GM19025 (cell line): ENCODE measurements around the gene NBPF6.
"Not testable (repeated sequence)": the region's sequence is repeated elsewhere in the genome, so short reads cannot be mapped to it uniquely, and the experiment has no call there.

Experiments used
- ATAC-seq: cut with Tn5 transposase; IDR thresholded peaks from one replicate; pipeline ENCODE4 v1.9.1; 2021; ENCODE audit warnings: mild to moderate bottlenecking, low read depth, moderate library complexity; ENCODE audit not compliant: unreplicated experiment

The NBPF6 gene

GRCh38 chr1:108495008-108495407 lies 44.9 kb downstream of the NBPF6 start:
- not testable (repeated sequence) for ATAC-seq

- not testable (repeated sequence) for ATAC-seq
Measured at GRCh38 chr1:108496856-108497255, 46.7 kb downstream of the NBPF6 start.

DNA sequence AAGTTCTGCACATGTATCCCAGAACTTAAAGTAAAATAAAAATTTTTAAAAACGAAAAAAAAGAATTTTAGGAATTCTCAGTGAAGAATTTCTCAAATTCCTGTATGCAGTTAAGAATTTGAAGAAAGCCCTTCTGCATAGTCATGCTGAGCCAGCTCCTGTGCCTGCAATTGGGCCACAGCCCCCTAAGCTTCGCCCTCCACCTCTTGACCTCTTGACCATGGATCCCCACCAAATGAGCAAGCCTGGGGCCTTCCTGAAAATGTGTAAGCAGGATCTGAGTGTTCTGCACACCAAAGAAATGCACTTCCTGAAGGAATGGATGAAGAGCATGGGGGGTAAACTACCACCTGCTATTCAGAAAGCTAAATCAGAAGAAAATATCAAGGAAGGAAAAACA lies 52.0 kb downstream of the NBPF6 start:
- ATAC-seq: no peak

GRCh38 chr1:108502624-108503023 lies 52.5 kb downstream of the NBPF6 start:
- ATAC-seq: no peak

DNA sequence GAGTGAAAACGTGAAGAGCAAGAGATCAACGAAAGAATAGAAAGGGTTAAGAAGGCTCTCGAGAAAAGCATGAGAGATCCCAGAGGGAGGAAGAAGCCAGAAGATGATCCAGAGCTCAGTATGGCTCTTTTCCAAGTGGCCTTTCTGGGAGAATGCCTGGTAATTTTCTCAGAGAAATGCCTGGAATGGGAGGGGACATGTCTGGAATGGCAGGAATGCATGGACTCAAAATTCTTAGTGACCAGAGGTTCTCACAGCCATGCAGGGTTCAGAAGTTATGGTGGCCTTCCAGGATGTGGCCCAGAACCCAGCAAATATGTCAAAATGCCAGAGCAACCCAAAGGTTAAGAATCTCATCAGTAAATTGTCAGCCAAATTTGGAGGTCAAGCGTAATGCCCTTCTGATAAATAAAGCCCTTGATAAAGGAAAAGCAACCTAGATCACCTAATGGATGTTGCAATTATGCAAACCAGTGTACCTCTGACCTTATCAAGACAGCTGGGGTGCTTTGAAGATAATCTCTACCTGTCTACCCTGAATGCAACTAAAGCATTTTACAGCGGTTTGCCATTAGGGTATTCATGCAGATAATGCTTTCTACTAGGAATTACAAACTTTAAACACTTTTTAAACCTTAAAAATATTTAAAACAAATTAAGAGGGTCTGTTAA lies 53.1 kb downstream of the NBPF6 start:
- ATAC-seq: no peak

- no peak for ATAC-seq
Measured at GRCh38 chr1:108504447-108504846, 54.3 kb downstream of the NBPF6 start.

GRCh38 chr1:108505763-108506070 lies 55.6 kb downstream of the NBPF6 start:
- ATAC-seq: no peak

GRCh38 chr1:108511764-108512163 lies 61.6 kb downstream of the NBPF6 start:
- no peak for ATAC-seq

- no peak for ATAC-seq
Measured at GRCh38 chr1:108512239-108513043, 62.3 kb downstream of the NBPF6 start.

DNA sequence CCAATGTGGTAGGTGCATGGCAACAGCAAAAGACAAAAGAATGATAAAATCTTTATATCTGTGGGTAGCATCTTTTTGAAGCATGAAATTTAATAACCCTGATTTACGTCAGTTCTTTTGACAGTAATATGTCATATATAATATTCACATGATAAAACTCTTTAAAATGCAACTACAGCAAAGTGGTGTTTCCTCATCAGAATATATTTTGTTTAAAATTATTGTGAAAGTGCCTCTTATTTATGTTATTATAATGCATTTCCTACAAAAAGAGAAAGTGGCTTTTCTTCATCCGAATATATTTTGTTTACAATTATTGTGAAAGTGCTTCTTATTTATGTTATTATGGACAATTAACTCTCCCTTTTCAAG lies 62.9 kb downstream of the NBPF6 start:
- ATAC-seq: no peak

- ATAC-seq: not testable (repeated sequence)
Measured at GRCh38 chr1:108513914-108514313, 63.8 kb downstream of the NBPF6 start.

- not testable (repeated sequence) for ATAC-seq
Measured at GRCh38 chr1:108517301-108517897, 67.3 kb downstream of the NBPF6 start.
